M059J (cell line): ENCODE results near the gene FOXRED2. TPM values are rescaled to one million over a fixed set of nuclear protein-coding genes. Genes with fewer than 3 reads are reported as not detected.
"Not testable (repeated sequence)": the region's sequence is repeated elsewhere in the genome, so short reads cannot be mapped to it uniquely, and the experiment has no call there.

Source experiments
- DNase-seq: peaks from one replicate; pipeline ENCODE4 v3.0.0-alpha.2; 2012; ENCODE audit warnings: low read depth
- total RNA-seq: library from RNA; depleted of rRNA; stranded (reverse); fragments of >200 nt; shearing (Covaris generic); gene quantifications from 2 replicates; pipeline ENCODE4 v1.2.3, GENCODE V29; 2014; rRNA removed

Gene FOXRED2
- total RNA-seq, 1 experiment from 2014 or later = 19.6 TPM

GRCh38 chr22:36450923-36451322 lies 55.9 kb downstream of the FOXRED2 start:
- not testable (repeated sequence) for DNase-seq

- DNase-seq = no peak
These were observed 57.2 kb downstream of the FOXRED2 start for GRCh38 chr22:36449596-36450175.

- DNase-seq = no peak
These were observed 59.2 kb downstream of the FOXRED2 start for GRCh38 chr22:36447632-36448031.

- peak; percentile 94 for DNase-seq
These were observed 61.6 kb downstream of the FOXRED2 start for GRCh38 chr22:36445158-36445668.

- DNase-seq = no peak
These were observed 63.6 kb downstream of the FOXRED2 start for GRCh38 chr22:36443198-36443770.

DNA sequence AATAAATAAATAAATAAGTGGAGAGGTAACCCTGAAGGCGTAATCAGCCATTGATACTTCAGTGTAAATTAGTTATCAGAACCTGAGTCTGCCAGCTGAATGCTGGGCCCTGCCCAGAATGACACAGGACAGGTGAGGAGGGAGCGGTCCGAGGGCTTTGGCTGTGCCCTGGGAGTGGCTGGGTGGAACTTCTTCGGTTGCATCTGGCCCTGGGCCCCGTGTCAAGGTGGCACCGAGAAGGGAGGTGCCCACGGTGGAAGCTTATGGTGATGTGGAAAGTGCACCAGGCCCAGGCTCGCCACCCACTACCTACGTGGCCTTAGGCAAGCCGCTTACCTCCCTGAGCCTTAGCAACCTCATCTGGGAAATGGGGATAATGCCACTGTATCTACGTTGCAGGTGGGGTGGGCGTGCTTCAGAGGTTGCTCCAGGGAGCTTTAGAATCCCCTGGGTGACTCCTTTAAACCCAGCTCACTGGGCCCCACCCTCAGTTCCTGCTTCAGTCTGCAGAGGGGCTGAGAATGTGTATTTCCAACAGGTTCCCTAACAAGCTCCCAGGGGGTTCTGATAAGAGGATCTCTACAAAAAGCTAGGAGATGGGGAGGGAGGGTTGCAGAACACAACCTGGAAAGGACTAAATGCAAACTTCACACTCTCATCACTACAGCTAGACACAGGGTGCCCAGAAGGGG lies 64.2 kb downstream of the FOXRED2 start:
- DNase-seq = no peak

DNA sequence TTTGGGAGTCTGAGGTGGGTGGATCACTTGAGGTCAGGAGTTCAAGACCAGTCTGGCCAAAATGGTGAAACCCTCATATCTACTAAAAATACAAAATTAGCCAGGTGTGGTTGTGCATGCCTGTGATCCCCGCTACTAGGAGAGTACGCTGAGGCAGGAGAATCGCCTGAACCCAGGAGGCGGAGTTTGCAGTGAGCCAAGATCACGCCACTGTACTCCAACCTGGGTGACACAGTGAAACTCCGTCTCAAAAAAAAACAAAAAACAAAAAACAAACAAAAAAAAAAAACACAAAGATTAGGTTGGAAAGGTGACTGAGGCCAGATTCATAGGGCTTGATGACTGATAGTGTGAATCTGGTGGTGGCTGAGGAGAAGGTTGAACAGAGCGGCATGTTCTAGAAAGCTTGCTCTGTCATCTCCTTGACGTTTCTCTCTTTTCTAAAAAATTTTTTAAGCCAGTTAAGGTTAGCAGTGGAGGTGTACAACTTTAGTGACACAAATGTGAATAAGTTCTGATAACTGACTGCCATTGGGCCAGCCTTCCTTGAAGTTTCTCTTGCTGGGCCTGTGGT lies 66.3 kb downstream of the FOXRED2 start:
- no peak for DNase-seq

- peak; percentile 89 for DNase-seq
These were observed 67.2 kb downstream of the FOXRED2 start for GRCh38 chr22:36439481-36440271.

Other genes with a start within 250 kb of the FOXRED2 start
- 151 and 320 TPM in 2 replicates for gene MYH9, start 119.1 kb downstream of the FOXRED2 start, total RNA-seq
- 8.3 and 16.7 TPM in 2 replicates for gene TXN2, start 25.4 kb downstream of the FOXRED2 start, total RNA-seq
- 283 and 399 TPM in 2 replicates for gene EIF3D, start 22.1 kb upstream of the FOXRED2 start, total RNA-seq
- gene CACNG2, start 196.7 kb upstream of the FOXRED2 start, total RNA-seq = not detected in 2 replicates